ENCODE measurements around the gene DBH. TPM values are rescaled to one million over a fixed set of nuclear protein-coding genes. Genes with fewer than 3 reads are reported as not detected.

The DBH gene
- total RNA-seq, 1 experiment from 2014 or later, result not detected

- ChIA-PET RAD21 (ENCODE audit: low non-redundant PET in 1 of 2, low total read pairs in 2 of 2, uncharacterized antibody in 2 of 2, unreplicated experiment in 2 of 2) (no interaction called here), CTCF (no interaction called here), POLR2A (no interaction called here)
- Histone ChIP-seq H3K36me3 (ENCODE audit: control insufficient read depth in 1 of 2, insufficient read depth in 2 of 2, low read length in 2 of 2) (no peaks in the 10 kb centered on the region), H3K4me2 (ENCODE audit: low read length) (no peak overlapping the region), H3K4me3 (replicated peaks in 1 of 2; ENCODE audit: low read depth in 1 of 2, low read length in 2 of 2) (no peak overlapping the region), H3K9ac (ENCODE audit: low read length) (no peak overlapping the region), H3K27me3 (ENCODE audit: insufficient read depth, low read length) (no peaks in the 10 kb centered on the region), H3K79me2 (ENCODE audit: insufficient read depth, low read length) (no peaks in the 10 kb centered on the region), H3K27ac (ENCODE audit: low read depth, low read length) (no peak overlapping the region), H3K4me1 (ENCODE audit: control insufficient read depth in 1 of 2, insufficient read depth in 2 of 2, low read length in 2 of 2) (peaks cover 6 to 9% of the 10 kb centered on the region in 2 experiments; a peak in 2 of 4 replicates), H4K20me1 (ENCODE audit: insufficient read depth) (no peaks in the 10 kb centered on the region), H2AFZ (ENCODE audit: low read depth, low read length, poor library complexity, severe bottlenecking) (no peak overlapping the region), H3K9me2 (ENCODE audit: insufficient read depth) (no peaks in the 10 kb centered on the region), H3K9me3 (ENCODE audit: control insufficient read depth in 1 of 2, insufficient read depth in 1 of 2, low read depth in 1 of 2, low read length in 2 of 2) (no peaks in the 10 kb centered on the region)
- TF ChIP-seq CTCF (IDR thresholded peaks at IDR 0.05 in 2 of 3, conservative IDR thresholded peaks at IDR 0.05 in 1 of 3; ENCODE audit: borderline replicate concordance in 1 of 3, insufficient read depth in 1 of 3, low read depth in 2 of 3, low read length in 2 of 3) (no peak), POLR2AphosphoS5 (IDR thresholded peaks at IDR 0.05; ENCODE audit: low read depth, low read length) (no peak), EGR1 (IDR thresholded peaks at IDR 0.05; ENCODE audit: low read depth) (no peak), SP1 (IDR thresholded peaks at IDR 0.05; ENCODE audit: low read depth) (no peak), FOSL1 (IDR thresholded peaks at IDR 0.05; ENCODE audit: low read depth) (no peak), SRF (IDR thresholded peaks at IDR 0.05; ENCODE audit: low read depth) (no peak), CEBPB (IDR thresholded peaks at IDR 0.05; ENCODE audit: low read depth) (no peak)
- TF ChIP-seq, protein P1, sequence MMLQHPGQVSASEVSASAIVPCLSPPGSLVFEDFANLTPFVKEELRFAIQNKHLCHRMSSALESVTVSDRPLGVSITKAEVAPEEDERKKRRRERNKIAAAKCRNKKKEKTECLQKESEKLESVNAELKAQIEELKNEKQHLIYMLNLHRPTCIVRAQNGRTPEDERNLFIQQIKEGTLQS (IDR thresholded peaks at IDR 0.05), result no peak
- DNase-seq (ENCODE audit: low read depth, low spot score) (no peak), ATAC-seq (no peak)
- intact Hi-C loops (cut with micrococcal nuclease), result no loop called here
- BruUV-seq (replicated peaks), result no TSS peak
These were observed 50.7 kb downstream of the DBH start for GRCh38 chr9:133686642-133687575.
